Stimulated activated CD4-positive, alpha-beta T cell treated with anti-CD3 and anti-CD28 coated beads, Interleukin-12 subunit alpha, Interleukin-12 subunit beta, amount 100 ng/mL, for 24 hours (primary cell): ENCODE results near the gene CLIC6.

Experiments used
- DNase-seq, 2 experiments: peaks; one replicate each; pipeline ENCODE4 v3.0.0-alpha.2; 2020; ENCODE audit warnings: low read depth in 2 of 2

Gene CLIC6

GRCh38 chr21:34766862-34767261 lies 98.1 kb downstream of the CLIC6 start:
- DNase-seq: no peak
